H1 (cell line): ENCODE results near the gene GPC4. TPM values are rescaled to one million over a fixed set of nuclear protein-coding genes. Genes with fewer than 3 reads are reported as not detected.

Source experiments
- CTCF ChIA-PET: fragments of 300-600 bp; sonication (Branson Sonifier 250); formaldehyde crosslinking; loops from one replicate; lab custom pipeline; 2021; ENCODE audit not compliant: partially characterized antibody; lab: Charles Lee
- POLR2A ChIA-PET: fragments of 300-600 bp; sonication (Branson Sonifier 250); formaldehyde crosslinking; loops from one replicate; lab custom pipeline; 2021; ENCODE audit warnings: inconsistent platforms; ENCODE audit not compliant: partially characterized antibody; lab: Charles Lee
- DNase-seq, 2 experiments: peaks; one replicate each; pipeline versions ENCODE4 v3.0.0 to v3.0.0-alpha.2; 2010 to 2022; ENCODE audit warnings: low spot score in 2 of 2, low read depth in 1 of 2, mixed read lengths in 1 of 2
- FAIRE-seq: peaks from 2 replicates; lab custom pipeline; 2011; peaks lifted over from hg19 to GRCh38; lab: Jason Lieb, UNC
- H2AFZ ChIP-seq: 2 replicates; pipeline ENCODE4 v1.8.1; 2012; ENCODE audit warnings: low read length, inconsistent platforms
- H2AK5ac ChIP-seq: 2 replicates; pipeline ENCODE4 v1.6.1; 2013; ENCODE audit warnings: low read depth, low read length
- H2BK120ac ChIP-seq: replicated peaks from 2 replicates; pipeline ENCODE3; 2013; ENCODE audit warnings: low read depth, low read length, inconsistent platforms
- H2BK12ac ChIP-seq: 2 replicates; pipeline ENCODE4 v1.6.1; 2013; ENCODE audit warnings: low read depth, low read length
- H2BK15ac ChIP-seq: 2 replicates; pipeline ENCODE4 v1.6.1; 2013; ENCODE audit warnings: low read length
- H2BK20ac ChIP-seq: 2 replicates; pipeline ENCODE4 v1.6.1; 2013; ENCODE audit warnings: low read length
- H2BK5ac ChIP-seq: 2 replicates; pipeline ENCODE4 v1.6.1; 2013; ENCODE audit warnings: low read depth, low read length
- H3K14ac ChIP-seq: 2 replicates; pipeline ENCODE4 v1.6.1; 2013; ENCODE audit warnings: inconsistent platforms; ENCODE audit not compliant: insufficient read length
- H3K18ac ChIP-seq: 2 replicates; pipeline ENCODE4 v1.6.1; 2013; ENCODE audit warnings: low read length; ENCODE audit errors: extremely low read depth
- H3K23ac ChIP-seq: 2 replicates; pipeline ENCODE4 v1.6.1; 2013; ENCODE audit warnings: inconsistent platforms; ENCODE audit not compliant: insufficient read length
- H3K23me2 ChIP-seq: 2 replicates; pipeline ENCODE4 v1.6.1; 2013; ENCODE audit warnings: low read depth, low read length
- H3K27ac ChIP-seq: 2 replicates; pipeline ENCODE4 v1.6.1; 2011; ENCODE audit warnings: low read depth, low read length, inconsistent platforms
- H3K27me3 ChIP-seq, 4 experiments: replicated peaks in 1 of 4; 1 replicate in 1 of 4; 2 replicates in 3 of 4; pipeline versions ENCODE4 v1.6.1 to v1.8.1; 2011 to 2013; ENCODE audit warnings: low read length in 3 of 4, mild to moderate bottlenecking in 3 of 4, inconsistent platforms in 2 of 4, mixed read lengths in 2 of 4, moderate library complexity in 1 of 4; ENCODE audit not compliant: control insufficient read depth in 3 of 4, insufficient read depth in 3 of 4; ENCODE audit errors: extremely low read depth in 1 of 4
- H3K36me3 ChIP-seq, 4 experiments: 2 replicates each; pipeline versions ENCODE4 v1.6.1 to v1.8.1; 2011 to 2013; ENCODE audit warnings: mild to moderate bottlenecking in 4 of 4, low read length in 3 of 4, moderate library complexity in 2 of 4, control low read depth in 1 of 4, inconsistent platforms in 1 of 4; ENCODE audit not compliant: insufficient read depth in 4 of 4, control insufficient read depth in 2 of 4
- H3K4ac ChIP-seq: replicated peaks from 2 replicates; pipeline ENCODE3; 2013; ENCODE audit warnings: low read length, low read depth, mixed read lengths, inconsistent platforms; ENCODE audit not compliant: insufficient read length
- H3K4me1 ChIP-seq, 4 experiments: replicated peaks in 1 of 4; 1 replicate in 1 of 4; 2 replicates in 3 of 4; pipeline versions ENCODE4 v1.6.1 to v1.8.1; 2011 to 2013; ENCODE audit warnings: low read length in 3 of 4, inconsistent platforms in 2 of 4, mixed read lengths in 1 of 4; ENCODE audit not compliant: insufficient read depth in 4 of 4, control insufficient read depth in 3 of 4
- H3K4me2 ChIP-seq, 2 experiments: 2 replicates each; pipeline versions ENCODE4 v1.6.1 to v1.8.1; 2011 to 2013; ENCODE audit warnings: low read depth in 2 of 2, low read length in 2 of 2, control low read depth in 1 of 2, inconsistent platforms in 1 of 2, mild to moderate bottlenecking in 1 of 2; ENCODE audit not compliant: insufficient read depth in 1 of 2
- H3K4me3 ChIP-seq, 4 experiments: fragments of 200-600, 300-600 bp in 1 of 4; sonication (generic), shearing (Covaris generic), sonication (Bioruptor Twin) in 1 of 4; 2 replicates each; pipeline versions ENCODE4 v1.5.1 to v1.8.1; 2011 to 2016; ENCODE audit warnings: low read length in 4 of 4, low read depth in 3 of 4, control low read depth in 2 of 4, inconsistent platforms in 2 of 4, mild to moderate bottlenecking in 2 of 4, mixed read lengths in 1 of 4, moderate library complexity in 1 of 4; ENCODE audit not compliant: insufficient read depth in 2 of 4; ENCODE audit errors: extremely low read depth in 1 of 4
- H3K56ac ChIP-seq: replicated peaks from 2 replicates; pipeline ENCODE3; 2013; ENCODE audit warnings: low read depth, mild to moderate bottlenecking, mixed read lengths, low read length, inconsistent platforms; ENCODE audit not compliant: insufficient read length
- H3K79me1 ChIP-seq: 2 replicates; pipeline ENCODE4 v1.6.1; 2013; ENCODE audit warnings: low read depth, low read length, control low read depth
- H3K79me2 ChIP-seq, 2 experiments: 2 replicates each; pipeline versions ENCODE4 v1.6.1 to v1.8.1; 2012 to 2013; ENCODE audit warnings: low read length in 2 of 2, mild to moderate bottlenecking in 2 of 2, inconsistent platforms in 1 of 2; ENCODE audit not compliant: insufficient read depth in 2 of 2, control insufficient read depth in 1 of 2
- H3K9ac ChIP-seq, 4 experiments: replicated peaks in 1 of 4; 1 replicate in 1 of 4; 2 replicates in 3 of 4; pipeline versions ENCODE4 v1.6.1 to v1.8.1; 2011 to 2013; ENCODE audit warnings: low read depth in 3 of 4, low read length in 3 of 4, control low read depth in 2 of 4, mild to moderate bottlenecking in 2 of 4, moderate library complexity in 2 of 4, inconsistent platforms in 1 of 4; ENCODE audit errors: extremely low read depth in 1 of 4
- H3K9me3 ChIP-seq, 2 experiments: 2 replicates each; pipeline versions ENCODE4 v1.6.1 to v1.8.1; 2012 to 2013; ENCODE audit warnings: mild to moderate bottlenecking in 2 of 2, moderate library complexity in 2 of 2, control low read depth in 1 of 2, inconsistent platforms in 1 of 2, low read depth in 1 of 2, low read length in 1 of 2, mixed read lengths in 1 of 2; ENCODE audit not compliant: insufficient read depth in 2 of 2
- H4K20me1 ChIP-seq, 2 experiments: replicated peaks in 1 of 2; 2 replicates each; pipeline versions ENCODE3 to v1.8.1; 2011 to 2013; ENCODE audit warnings: inconsistent platforms in 2 of 2, low read length in 2 of 2, mild to moderate bottlenecking in 1 of 2; ENCODE audit not compliant: insufficient read depth in 2 of 2, control insufficient read depth in 1 of 2
- H4K5ac ChIP-seq: 2 replicates; pipeline ENCODE4 v1.6.1; 2013; ENCODE audit warnings: low read length, low read depth, mixed read lengths, inconsistent platforms; ENCODE audit not compliant: insufficient read length
- H4K8ac ChIP-seq: 2 replicates; pipeline ENCODE4 v1.8.0; 2013; ENCODE audit warnings: mild to moderate bottlenecking, moderate library complexity, low read length, inconsistent platforms; ENCODE audit not compliant: insufficient read depth; ENCODE audit errors: extremely low read depth
- H4K91ac ChIP-seq: replicated peaks from 2 replicates; pipeline ENCODE3; 2013; ENCODE audit warnings: low read length, mixed read lengths, inconsistent platforms; ENCODE audit not compliant: insufficient read length
- CEBPB ChIP-seq: IDR thresholded peaks from 2 replicates; pipeline ENCODE4 v1.6.1; 2012; ENCODE audit warnings: low read depth, low read length
- JUND ChIP-seq: IDR thresholded peaks from 2 replicates; pipeline ENCODE4 v1.6.1; 2011; ENCODE audit warnings: mild to moderate bottlenecking, improper control_type of control experiment, low read length
- PHF8 ChIP-seq: fragments of 200-600 bp; sonication (generic); conservative IDR thresholded peaks from 2 replicates; pipeline ENCODE4 v1.7.1; 2012; ENCODE audit warnings: low read depth, mild to moderate bottlenecking, inconsistent platforms, low read length, moderate library complexity
- RBBP5 ChIP-seq: IDR thresholded peaks from 2 replicates; pipeline ENCODE4 v1.7.1; 2012; ENCODE audit warnings: low read depth, mild to moderate bottlenecking, inconsistent platforms, low read length, moderate library complexity, borderline replicate concordance
- SP2 ChIP-seq: IDR thresholded peaks from 2 replicates; pipeline ENCODE4 v1.6.1; 2012; ENCODE audit warnings: mild to moderate bottlenecking, low read length, inconsistent platforms
- TBP ChIP-seq: IDR thresholded peaks from 2 replicates; pipeline ENCODE4 v1.6.1; 2011; ENCODE audit warnings: low read depth, low read length, improper control_type of control experiment
- TEAD4 ChIP-seq: IDR thresholded peaks from 2 replicates; pipeline ENCODE4 v1.6.1; 2012; ENCODE audit warnings: low read depth, low read length, inconsistent platforms, mixed read lengths
- WGBS, 2 experiments: shearing (Covaris generic) in 1 of 2; methylation state at CpG; one replicate each; pipeline versions ENCODE4 v1.1.6 to v1.1.7; 2013 to 2015; ENCODE audit warnings: low lambda C conversion rate in 2 of 2, mixed read lengths in 2 of 2, inconsistent platforms in 1 of 2, low coverage in 1 of 2, missing lambda C conversion rate in 1 of 2; ENCODE audit not compliant: insufficient replicate concordance in 2 of 2, insufficient coverage in 1 of 2, insufficient read length in 1 of 2; ENCODE audit errors: extremely low coverage in 1 of 2, missing lambda C conversion rate in 1 of 2; 5-methylcytosine and 5-hydroxymethylcytosine counted together
- polyA plus RNA-seq, 7 experiments: library from polyadenylated mRNA; depleted of rRNA in 3 of 7; stranded (reverse) in 5 of 7; unstranded in 2 of 7; fragments of >200 nt in 5 of 7; fragments of 200-250 nt in 2 of 7; gene quantifications; 1 replicate in 5 of 7; 2 replicates in 1 of 7; 4 replicates in 1 of 7; pipeline versions ENCODE4 v1.2.1 to v1.2.3, GENCODE V29; 2011 to 2013; ENCODE audit warnings: missing spikeins in 2 of 7, mixed read lengths in 2 of 7
- total RNA-seq: library from RNA; stranded (reverse); fragmentation: NEBNext Ultra II Directional; extraction: Animal tissue kit (Norgen Biotek cat#: 25700); gene quantifications from 2 replicates; pipeline ENCODE4 v1.2.1, GENCODE V29; 2021

Gene GPC4
- total and polyA plus RNA-seq, 2 of the 8 experiments (the other 6 are each of a cell fraction or from before 2014, with no cell fraction given) = 46.8 to 230 TPM

DNA sequence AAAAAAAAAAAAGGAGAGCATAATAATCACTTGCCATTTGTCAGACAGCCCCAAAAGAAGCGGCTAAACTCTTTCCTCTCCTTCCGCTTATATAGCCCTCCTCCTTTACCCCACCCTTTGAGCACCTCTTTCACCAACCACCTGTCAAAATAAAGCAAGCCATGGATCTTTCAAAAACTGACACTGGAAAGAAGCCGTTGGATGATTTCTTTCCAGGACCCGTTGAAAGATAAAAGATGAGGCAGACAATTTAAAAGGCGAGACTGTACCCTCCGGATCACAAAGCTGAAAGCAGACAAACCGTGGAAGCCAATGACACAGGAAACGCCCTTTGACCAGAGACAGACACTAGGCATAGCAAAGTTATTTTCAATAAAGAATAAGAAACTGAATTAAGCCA, 22.6 kb downstream of the GPC4 start:
- H3K18ac ChIP-seq = no peak overlapping the region
- no peak overlapping the region for H2BK120ac ChIP-seq
- no peaks in the 10 kb centered on the region for H3K23me2 ChIP-seq
- H4K8ac ChIP-seq = no peak overlapping the region
- peaks cover 18 to 25% of the 10 kb centered on the region in 2 experiments for H4K20me1 ChIP-seq
- H3K27me3 ChIP-seq = no peaks in the 10 kb centered on the region
- DNase-seq (no peak), FAIRE-seq (no peak)
- no peak overlapping the region for H2AFZ ChIP-seq
- peaks cover 0 to 3% (median 0%) of the 10 kb centered on the region in 4 experiments; a peak in 1 of 8 replicates for H3K36me3 ChIP-seq
- POLR2A ChIA-PET = interaction anchor here (0.8 to 1.3 kb wide), 2 partner anchors 19 to 80 kb away, joined by 3 read pairs; no protein-coding TSS in a partner anchor
- H3K79me1 ChIP-seq = no peaks in the 10 kb centered on the region
- no peak overlapping the region for H4K91ac ChIP-seq
- no peak overlapping the region for H2BK5ac ChIP-seq
- no peak overlapping the region for H3K27ac ChIP-seq
- H2BK12ac ChIP-seq = no peak overlapping the region
- H3K4me3 ChIP-seq = no peak overlapping the region
- H3K79me2 ChIP-seq = peaks cover 0 to 99% of the 10 kb centered on the region in 2 experiments; a peak in 3 of 4 replicates
- H2BK20ac ChIP-seq = no peak overlapping the region
- no peak overlapping the region for H3K4me2 ChIP-seq
- H4K5ac ChIP-seq = no peak overlapping the region
- H3K4ac ChIP-seq = no peak overlapping the region
- CTCF ChIA-PET = interaction anchor here (0.6 kb wide), 1 partner anchor 40 kb away, joined by 3 read pairs; no protein-coding TSS in a partner anchor
- 96% methylated on average over 7 of the region's 8 CpGs; no CpG with 5 or more reads in 1 of the 2 experiments for WGBS, 2 experiments
- H3K23ac ChIP-seq = no peak overlapping the region
- H3K14ac ChIP-seq = no peak overlapping the region
- H3K9ac ChIP-seq = no peak overlapping the region
- peaks cover 0 to 2% (median 0%) of the 10 kb centered on the region in 4 experiments; a peak in 2 of 7 replicates for H3K4me1 ChIP-seq
- H2BK15ac ChIP-seq = no peak overlapping the region
- H3K56ac ChIP-seq = no peak overlapping the region
- H2AK5ac ChIP-seq = no peak overlapping the region
- no peaks in the 10 kb centered on the region for H3K9me3 ChIP-seq
- TF ChIP-seq SP2 (no peak), JUND (no peak), RBBP5 (no peak), TBP (no peak), PHF8 (no peak), TEAD4 (no peak), CEBPB (no peak)
